SK-N-SH (cell line): ENCODE data around the gene NCAM2. TPM values are rescaled to one million over a fixed set of nuclear protein-coding genes. Genes with fewer than 3 reads are reported as not detected.

Source experiments
- CTCF ChIA-PET: fragments of 300-600, 350-600 bp; formaldehyde crosslinking; extraction: SDS; loops from one replicate; lab custom pipeline; 2021; lab: Yijun Ruan, JAX
- POLR2A ChIA-PET: fragments of 350-600 bp; sonication (Branson Sonifier 250); formaldehyde crosslinking; extraction: SDS; loops from one replicate; lab custom pipeline; 2020; ENCODE audit warnings: antibody characterized with exemption, inconsistent platforms; lab: Yijun Ruan, JAX
- DNase-seq: peaks from one replicate; pipeline ENCODE4 v3.0.0; 2012
- H2AFZ ChIP-seq: fragments of 200-600 bp; sonication (generic); 2 replicates; pipeline ENCODE4 v1.8.1; 2016; ENCODE audit warnings: antibody characterized with exemption, mild to moderate bottlenecking, low read depth
- H3F3A ChIP-seq: fragments of 200-600 bp; sonication (generic); replicated peaks from 2 replicates; pipeline ENCODE3; 2016; ENCODE audit warnings: antibody characterized with exemption, mild to moderate bottlenecking; ENCODE audit not compliant: insufficient read depth
- H3K27ac ChIP-seq, 2 experiments: fragments of 200-500 bp in 1 of 2; fragments of 200-600 bp in 1 of 2; sonication (Bioruptor generic) in 1 of 2; sonication (generic), shearing (Covaris generic) in 1 of 2; 2 replicates each; pipeline versions ENCODE4 v1.5.1 to v1.6.1; 2014 to 2016; ENCODE audit warnings: low read depth in 2 of 2, inconsistent platforms in 1 of 2, low read length in 1 of 2, mild to moderate bottlenecking in 1 of 2, mixed read lengths in 1 of 2
- H3K27me3 ChIP-seq: fragments of 200-600 bp; sonication (generic), shearing (Covaris generic); 2 replicates; pipeline ENCODE4 v1.6.1; 2016; ENCODE audit warnings: mixed run types; ENCODE audit not compliant: insufficient read depth
- H3K36me3 ChIP-seq, 2 experiments: fragments of 200-500 bp in 1 of 2; fragments of 200-600 bp in 1 of 2; sonication (Bioruptor generic) in 1 of 2; sonication (generic) in 1 of 2; replicated peaks in 1 of 2; 2 replicates each; pipeline versions ENCODE3 to v1.5.1; 2014 to 2016; ENCODE audit warnings: low read length in 1 of 2, mild to moderate bottlenecking in 1 of 2; ENCODE audit not compliant: insufficient read depth in 2 of 2, control insufficient read depth in 1 of 2
- H3K4me1 ChIP-seq, 2 experiments: fragments of 200-500 bp in 1 of 2; fragments of 200-600 bp in 1 of 2; sonication (Bioruptor generic) in 1 of 2; sonication (generic), shearing (Covaris generic) in 1 of 2; 2 replicates each; pipeline versions ENCODE4 v1.5.1 to v1.6.1; 2014 to 2016; ENCODE audit warnings: low read depth in 1 of 2, low read length in 1 of 2, mixed run types in 1 of 2; ENCODE audit not compliant: insufficient read depth in 2 of 2, control insufficient read depth in 1 of 2
- H3K4me2 ChIP-seq: fragments of 200-600 bp; sonication (generic), shearing (Covaris generic); 2 replicates; pipeline ENCODE4 v1.6.1; 2017; ENCODE audit warnings: mixed run types
- H3K4me3 ChIP-seq, 2 experiments: fragments of 200-500 bp in 1 of 2; fragments of 200-600 bp in 1 of 2; sonication (Bioruptor generic) in 1 of 2; sonication (generic), shearing (Covaris generic) in 1 of 2; 2 replicates each; pipeline versions ENCODE4 v1.5.1 to v1.8.1; 2014 to 2016; ENCODE audit warnings: low read depth in 2 of 2, inconsistent platforms in 1 of 2, low read length in 1 of 2, mild to moderate bottlenecking in 1 of 2, mixed read lengths in 1 of 2, moderate library complexity in 1 of 2
- H3K79me2 ChIP-seq: fragments of 200-600 bp; sonication (generic); 2 replicates; pipeline ENCODE4 v1.8.1; 2017; ENCODE audit warnings: mild to moderate bottlenecking; ENCODE audit not compliant: insufficient read depth
- H3K9ac ChIP-seq: fragments of 200-600 bp; sonication (generic); 2 replicates; pipeline ENCODE4 v1.6.1; 2017; ENCODE audit warnings: mixed run types
- H3K9me2 ChIP-seq: fragments of 200-600 bp; sonication (generic); 2 replicates; pipeline ENCODE4 v1.6.1; 2017; ENCODE audit warnings: mixed run types
- H3K9me3 ChIP-seq: fragments of 200-600 bp; sonication (generic); 2 replicates; pipeline ENCODE4 v1.6.1; 2017; ENCODE audit warnings: mixed run types, mild to moderate bottlenecking, moderate library complexity
- H4K20me1 ChIP-seq: fragments of 200-600 bp; sonication (generic); 2 replicates; pipeline ENCODE4 v1.6.1; 2017; ENCODE audit warnings: mild to moderate bottlenecking, mixed run types; ENCODE audit not compliant: insufficient read depth
- CHD2 ChIP-seq: fragments of 150-350 bp; IDR thresholded peaks from 2 replicates; pipeline ENCODE4 v1.6.1; 2018; ENCODE audit warnings: low read length; ENCODE audit not compliant: partially characterized antibody
- ELF1 ChIP-seq: IDR thresholded peaks from 2 replicates; pipeline ENCODE4 v1.4.0; 2012
- EP300 ChIP-seq, 2 experiments: IDR thresholded peaks; 2 replicates each; pipeline versions ENCODE4 v1.4.0 to v1.6.1; 2012; ENCODE audit warnings: borderline replicate concordance in 1 of 2, low read depth in 1 of 2, low read length in 1 of 2
- GABPA ChIP-seq: IDR thresholded peaks from 2 replicates; pipeline ENCODE4 v1.4.0; 2012; ENCODE audit warnings: low read depth, mild to moderate bottlenecking
- GATA2 ChIP-seq: sonication (generic); formaldehyde crosslinking; IDR thresholded peaks from 2 replicates; pipeline ENCODE4 v1.5.0; 2020; ENCODE audit warnings: mild to moderate bottlenecking, missing genetic modification reagents
- JUND ChIP-seq: IDR thresholded peaks from 2 replicates; pipeline ENCODE4 v1.4.0; 2012
- MEF2A ChIP-seq: IDR thresholded peaks from 2 replicates; pipeline ENCODE4 v1.4.0; 2012; ENCODE audit warnings: low read depth, borderline replicate concordance
- MXI1 ChIP-seq: IDR thresholded peaks from 2 replicates; pipeline ENCODE4 v1.6.1; 2012; ENCODE audit warnings: mild to moderate bottlenecking, low read depth, low read length, improper control_type of control experiment
- NFIC ChIP-seq: IDR thresholded peaks from 2 replicates; pipeline ENCODE4 v1.4.0; 2012; ENCODE audit warnings: borderline replicate concordance
- NRF1 ChIP-seq: IDR thresholded peaks from 2 replicates; pipeline ENCODE4 v1.6.1; 2012; ENCODE audit warnings: low read depth, mild to moderate bottlenecking, low read length
- POLR2AphosphoS5 ChIP-seq: IDR thresholded peaks from 2 replicates; pipeline ENCODE4 v1.6.1; 2012; ENCODE audit warnings: low read depth, low read length
- RCOR1 ChIP-seq: fragments of 150-350 bp; IDR thresholded peaks from 2 replicates; pipeline ENCODE4 v1.6.1; 2017; ENCODE audit warnings: antibody characterized with exemption, low read length
- RFX5 ChIP-seq: IDR thresholded peaks from 2 replicates; pipeline ENCODE4 v1.6.1; 2012; ENCODE audit warnings: mild to moderate bottlenecking, improper control_type of control experiment, low read length
- SIN3A ChIP-seq: IDR thresholded peaks from 2 replicates; pipeline ENCODE4 v1.6.1; 2012; ENCODE audit warnings: low read depth, mild to moderate bottlenecking, low read length, moderate library complexity, borderline replicate concordance
- SMC3 ChIP-seq: IDR thresholded peaks from 2 replicates; pipeline ENCODE4 v1.6.1; 2012; ENCODE audit warnings: low read depth, low read length, improper control_type of control experiment
- TAF1 ChIP-seq: IDR thresholded peaks from 2 replicates; pipeline ENCODE4 v1.6.1; 2012; ENCODE audit warnings: low read depth, mild to moderate bottlenecking, low read length, moderate library complexity, borderline replicate concordance
- TEAD4 ChIP-seq: IDR thresholded peaks from 2 replicates; pipeline ENCODE4 v1.4.0; 2012; ENCODE audit warnings: mild to moderate bottlenecking, borderline replicate concordance; ENCODE audit not compliant: insufficient read depth
- WGBS: methylation state at CpG from one replicate; pipeline ENCODE4 v1.1.6; 2017; ENCODE audit warnings: low lambda C conversion rate; 5-methylcytosine and 5-hydroxymethylcytosine counted together
- polyA plus RNA-seq, 3 experiments: library from polyadenylated mRNA; depleted of rRNA; stranded (reverse); fragments of >200 nt; gene quantifications; 2 replicates each; pipeline ENCODE4 v1.2.3, GENCODE V29; 2012
- TF ChIP-seq, protein P1 (sequence below): IDR thresholded peaks from 2 replicates; pipeline ENCODE4 v1.4.0; 2012; ENCODE audit warnings: low read depth
- TF ChIP-seq, protein P2 (sequence below): IDR thresholded peaks from 2 replicates; pipeline ENCODE4 v1.4.0; 2012; ENCODE audit warnings: low read depth, borderline replicate concordance
- TF ChIP-seq, protein P3 (sequence below): fragments of 200-600 bp; sonication (generic); IDR thresholded peaks from 2 replicates; pipeline ENCODE4 v1.6.1; 2017; ENCODE audit warnings: antibody characterized with exemption, mild to moderate bottlenecking, moderate library complexity

The NCAM2 gene
- polyA plus RNA-seq, 1 of the 3 experiments (the other 2 are of a cell fraction), result 2.1 TPM

DNA sequence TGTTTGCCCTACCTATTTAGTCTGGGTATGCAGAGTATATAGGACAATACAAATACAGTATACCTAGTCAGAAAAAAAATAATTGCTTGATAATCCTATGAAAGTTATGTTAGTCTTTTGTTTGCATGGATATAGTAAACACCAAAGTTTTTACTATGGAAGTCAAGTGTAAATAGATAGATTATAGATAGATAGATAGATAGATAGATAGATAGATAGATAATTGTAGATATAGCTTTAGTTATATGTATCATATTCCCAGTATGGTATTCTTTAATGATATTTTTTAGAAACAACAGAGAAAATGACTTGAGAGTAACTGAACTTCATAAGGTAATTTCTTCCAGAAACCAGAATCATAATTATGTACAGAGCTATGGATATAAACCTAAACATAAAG lies 158.2 kb downstream of the NCAM2 start:
- H3K9ac ChIP-seq, result no peak overlapping the region
- no peak overlapping the region for H3K4me3 ChIP-seq
- ChIA-PET CTCF (interaction anchor here (1.0 to 1.1 kb wide), 2 partner anchors 26 to 76 kb away, joined by 3 read pairs; no protein-coding TSS in a partner anchor), POLR2A (no interaction called here)
- no peak overlapping the region for H2AFZ ChIP-seq
- no peak for DNase-seq
- no peak overlapping the region for H3K27ac ChIP-seq
- H3K79me2 ChIP-seq, result no peaks in the 10 kb centered on the region
- no peak overlapping the region for H3K4me2 ChIP-seq
- H3K9me2 ChIP-seq, result no peaks in the 10 kb centered on the region
- no peaks in the 10 kb centered on the region for H3F3A ChIP-seq
- H3K36me3 ChIP-seq, result no peaks in the 10 kb centered on the region
- TF ChIP-seq, protein P1, sequence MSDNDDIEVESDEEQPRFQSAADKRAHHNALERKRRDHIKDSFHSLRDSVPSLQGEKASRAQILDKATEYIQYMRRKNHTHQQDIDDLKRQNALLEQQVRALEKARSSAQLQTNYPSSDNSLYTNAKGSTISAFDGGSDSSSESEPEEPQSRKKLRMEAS, result no peak
- no peak for TF ChIP-seq GATA2 (CRISPR knock-in tag)
- TF ChIP-seq TAF1, result no peak
- TF ChIP-seq NFIC, result no peak
- TF ChIP-seq RCOR1, result no peak
- TF ChIP-seq, protein P2, sequence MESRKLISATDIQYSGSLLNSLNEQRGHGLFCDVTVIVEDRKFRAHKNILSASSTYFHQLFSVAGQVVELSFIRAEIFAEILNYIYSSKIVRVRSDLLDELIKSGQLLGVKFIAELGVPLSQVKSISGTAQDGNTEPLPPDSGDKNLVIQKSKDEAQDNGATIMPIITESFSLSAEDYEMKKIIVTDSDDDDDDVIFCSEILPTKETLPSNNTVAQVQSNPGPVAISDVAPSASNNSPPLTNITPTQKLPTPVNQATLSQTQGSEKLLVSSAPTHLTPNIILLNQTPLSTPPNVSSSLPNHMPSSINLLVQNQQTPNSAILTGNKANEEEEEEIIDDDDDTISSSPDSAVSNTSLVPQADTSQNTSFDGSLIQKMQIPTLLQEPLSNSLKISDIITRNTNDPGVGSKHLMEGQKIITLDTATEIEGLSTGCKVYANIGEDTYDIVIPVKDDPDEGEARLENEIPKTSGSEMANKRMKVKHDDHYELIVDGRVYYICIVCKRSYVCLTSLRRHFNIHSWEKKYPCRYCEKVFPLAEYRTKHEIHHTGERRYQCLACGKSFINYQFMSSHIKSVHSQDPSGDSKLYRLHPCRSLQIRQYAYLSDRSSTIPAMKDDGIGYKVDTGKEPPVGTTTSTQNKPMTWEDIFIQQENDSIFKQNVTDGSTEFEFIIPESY, result no peak
- TF ChIP-seq MEF2A, result no peak
- TF ChIP-seq ELF1, result no peak
- H4K20me1 ChIP-seq, result no peaks in the 10 kb centered on the region
- H3K4me1 ChIP-seq, result no peaks in the 10 kb centered on the region; a peak in 1 of 4 replicates
- no peaks in the 10 kb centered on the region for H3K27me3 ChIP-seq
- no peaks in the 10 kb centered on the region for H3K9me3 ChIP-seq

DNA sequence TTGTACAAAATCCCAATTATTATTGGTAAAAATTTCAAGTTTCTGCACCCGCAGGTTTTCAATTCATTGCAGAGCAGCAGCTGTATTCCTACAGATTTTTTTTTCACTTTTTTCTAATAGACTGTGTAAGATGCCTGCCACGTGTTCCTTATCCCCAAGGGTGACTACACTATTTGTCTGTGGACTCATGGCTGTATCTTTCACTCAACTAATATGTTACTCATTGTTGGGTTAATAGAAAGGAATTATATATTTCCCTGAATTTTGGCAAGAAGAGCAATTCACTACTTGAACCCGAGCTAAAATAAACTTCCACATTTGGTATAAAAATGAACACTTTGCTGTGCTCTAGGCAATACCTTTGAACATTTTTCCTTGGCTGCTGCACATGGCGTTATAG lies 158.7 kb downstream of the NCAM2 start:
- no peaks in the 10 kb centered on the region for H4K20me1 ChIP-seq
- DNase-seq, result no peak
- no peak overlapping the region for H3K9ac ChIP-seq
- no peaks in the 10 kb centered on the region for H3K9me3 ChIP-seq
- H3K36me3 ChIP-seq, result no peaks in the 10 kb centered on the region
- H2AFZ ChIP-seq, result no peak overlapping the region
- 75% methylated on average over 4 of the region's 4 CpGs for WGBS
- H3K9me2 ChIP-seq, result no peaks in the 10 kb centered on the region
- no peaks in the 10 kb centered on the region for H3K27me3 ChIP-seq
- TF ChIP-seq, protein P3, sequence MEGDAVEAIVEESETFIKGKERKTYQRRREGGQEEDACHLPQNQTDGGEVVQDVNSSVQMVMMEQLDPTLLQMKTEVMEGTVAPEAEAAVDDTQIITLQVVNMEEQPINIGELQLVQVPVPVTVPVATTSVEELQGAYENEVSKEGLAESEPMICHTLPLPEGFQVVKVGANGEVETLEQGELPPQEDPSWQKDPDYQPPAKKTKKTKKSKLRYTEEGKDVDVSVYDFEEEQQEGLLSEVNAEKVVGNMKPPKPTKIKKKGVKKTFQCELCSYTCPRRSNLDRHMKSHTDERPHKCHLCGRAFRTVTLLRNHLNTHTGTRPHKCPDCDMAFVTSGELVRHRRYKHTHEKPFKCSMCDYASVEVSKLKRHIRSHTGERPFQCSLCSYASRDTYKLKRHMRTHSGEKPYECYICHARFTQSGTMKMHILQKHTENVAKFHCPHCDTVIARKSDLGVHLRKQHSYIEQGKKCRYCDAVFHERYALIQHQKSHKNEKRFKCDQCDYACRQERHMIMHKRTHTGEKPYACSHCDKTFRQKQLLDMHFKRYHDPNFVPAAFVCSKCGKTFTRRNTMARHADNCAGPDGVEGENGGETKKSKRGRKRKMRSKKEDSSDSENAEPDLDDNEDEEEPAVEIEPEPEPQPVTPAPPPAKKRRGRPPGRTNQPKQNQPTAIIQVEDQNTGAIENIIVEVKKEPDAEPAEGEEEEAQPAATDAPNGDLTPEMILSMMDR, result no peak
- TF ChIP-seq TEAD4, result no peak
- no peak for TF ChIP-seq SMC3
- TF ChIP-seq JUND, result no peak
- no peak for TF ChIP-seq CHD2
- TF ChIP-seq ELF1, result no peak
- no peak for TF ChIP-seq POLR2AphosphoS5
- TF ChIP-seq TAF1, result no peak
- TF ChIP-seq RFX5, result no peak
- no peak for TF ChIP-seq EP300 (IDR thresholded peaks at IDR 0.05; ENCODE audit: borderline replicate concordance in 1 of 2, low read depth in 1 of 2, low read length in 1 of 2)
- TF ChIP-seq MXI1, result no peak
- TF ChIP-seq NRF1, result no peak
- TF ChIP-seq SIN3A, result no peak
- TF ChIP-seq NFIC, result no peak
- no peak for TF ChIP-seq GABPA
- H3K4me2 ChIP-seq, result no peak overlapping the region
- H3K4me3 ChIP-seq, result no peak overlapping the region
- no peaks in the 10 kb centered on the region for H3F3A ChIP-seq
- H3K79me2 ChIP-seq, result no peaks in the 10 kb centered on the region
- POLR2A ChIA-PET, result no interaction called here
- no peak overlapping the region for H3K27ac ChIP-seq
- no peaks in the 10 kb centered on the region; a peak in 1 of 4 replicates for H3K4me1 ChIP-seq
- CTCF ChIA-PET, result interaction anchor here (1.0 to 1.1 kb wide), 2 partner anchors 25 to 75 kb away, joined by 3 read pairs; no protein-coding TSS in a partner anchor
